ENCODE results near the gene CDKAL1.

CDKAL1 gene

DNA sequence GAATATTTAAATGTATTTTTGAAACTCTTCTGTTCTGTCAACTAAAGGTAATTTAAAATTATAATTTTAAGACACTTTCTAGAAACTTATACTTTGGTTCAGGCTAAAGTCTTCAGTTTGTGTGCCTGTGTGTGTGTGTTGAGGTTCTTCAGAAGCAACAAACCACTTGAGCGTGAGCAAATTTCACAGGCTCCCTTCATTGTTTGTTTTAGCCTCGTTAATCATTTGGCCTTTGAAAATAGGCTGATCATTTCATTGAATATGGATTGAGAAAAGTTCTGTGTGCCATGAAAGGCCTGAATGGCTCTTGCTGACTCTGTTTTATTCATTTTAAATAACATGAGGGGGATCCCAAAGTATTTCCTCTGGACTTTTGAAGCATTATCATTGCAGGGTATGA lies 420.1 kb downstream of the CDKAL1 start:
- Histone ChIP-seq H3K9me3 (ENCODE audit: control insufficient read depth in 1 of 2, low read length in 2 of 2) (no peaks in the 10 kb centered on the region), H3K4me1 (ENCODE audit: control insufficient read depth in 1 of 2, insufficient read depth in 2 of 2, low read length in 2 of 2) (no peaks in the 10 kb centered on the region), H3K27me3 (ENCODE audit: low read depth, low read length) (no peaks in the 10 kb centered on the region), H3K36me3 (ENCODE audit: control insufficient read depth in 1 of 2, insufficient read depth in 2 of 2, low read length in 2 of 2) (peaks cover 0 to 4% of the 10 kb centered on the region in 2 donors), H3K4me3 (ENCODE audit: low read depth in 1 of 2, low read length in 2 of 2) (no peak overlapping the region), H3K27ac (ENCODE audit: low read length) (no peak overlapping the region)

GRCh38 chr6:20955131-20955530 lies 420.9 kb downstream of the CDKAL1 start:
- Histone ChIP-seq H3K9me3 (ENCODE audit: control insufficient read depth in 1 of 2, low read length in 2 of 2) (no peaks in the 10 kb centered on the region), H3K36me3 (ENCODE audit: control insufficient read depth in 1 of 2, insufficient read depth in 2 of 2, low read length in 2 of 2) (peaks cover 0 to 4% of the 10 kb centered on the region in 2 donors)

DNA sequence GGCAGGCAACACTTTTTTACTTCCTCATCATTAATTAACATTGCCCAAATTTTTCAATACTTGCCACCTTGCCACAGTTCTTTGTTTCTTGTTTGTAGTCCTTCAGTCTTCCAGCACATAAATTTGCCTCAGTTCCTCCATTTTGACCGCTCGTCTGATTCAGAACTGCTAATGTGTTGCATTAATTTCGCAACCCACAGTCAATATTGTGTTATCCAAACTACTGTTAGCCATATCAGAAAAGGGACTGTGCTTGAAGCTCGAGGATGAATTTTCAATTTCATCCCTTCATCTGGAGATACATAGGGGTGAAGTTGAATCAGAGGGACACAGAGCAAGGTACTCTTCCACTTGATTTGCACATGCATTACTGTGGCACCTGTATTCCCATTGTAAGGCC lies 421.5 kb downstream of the CDKAL1 start:
- Histone ChIP-seq H3K27ac (ENCODE audit: low read length) (no peak overlapping the region), H3K4me1 (ENCODE audit: control insufficient read depth in 1 of 2, insufficient read depth in 2 of 2, low read length in 2 of 2) (no peaks in the 10 kb centered on the region), H3K27me3 (ENCODE audit: low read depth, low read length) (no peaks in the 10 kb centered on the region), H3K4me3 (ENCODE audit: low read depth in 1 of 2, low read length in 2 of 2) (no peak overlapping the region), H3K9me3 (ENCODE audit: control insufficient read depth in 1 of 2, low read length in 2 of 2) (no peaks in the 10 kb centered on the region), H3K36me3 (ENCODE audit: control insufficient read depth in 1 of 2, insufficient read depth in 2 of 2, low read length in 2 of 2) (peaks cover 0 to 4% of the 10 kb centered on the region in 2 donors)

More at GRCh38 chr6:20955131-20955530, 420.9 kb downstream of the CDKAL1 start:
- H3K27ac ChIP-seq (ENCODE audit: low read length), result no peak overlapping the region
- H3K4me3 ChIP-seq (ENCODE audit: low read depth in 1 of 2, low read length in 2 of 2), result no peak overlapping the region
- H3K27me3 ChIP-seq (ENCODE audit: low read depth, low read length), result no peaks in the 10 kb centered on the region
- no peaks in the 10 kb centered on the region for H3K4me1 ChIP-seq (ENCODE audit: control insufficient read depth in 1 of 2, insufficient read depth in 2 of 2, low read length in 2 of 2)

- Histone ChIP-seq H3K36me3 (ENCODE audit: control insufficient read depth in 1 of 2, insufficient read depth in 2 of 2, low read length in 2 of 2) (peaks cover 0 to 4% of the 10 kb centered on the region in 2 donors), H3K27me3 (ENCODE audit: low read depth, low read length) (no peaks in the 10 kb centered on the region), H3K4me1 (ENCODE audit: control insufficient read depth in 1 of 2, insufficient read depth in 2 of 2, low read length in 2 of 2) (no peaks in the 10 kb centered on the region), H3K4me3 (ENCODE audit: low read depth in 1 of 2, low read length in 2 of 2) (no peak overlapping the region), H3K27ac (ENCODE audit: low read length) (no peak overlapping the region), H3K9me3 (ENCODE audit: control insufficient read depth in 1 of 2, low read length in 2 of 2) (no peaks in the 10 kb centered on the region)
Measured at GRCh38 chr6:20960067-20960466, 425.8 kb downstream of the CDKAL1 start.

DNA sequence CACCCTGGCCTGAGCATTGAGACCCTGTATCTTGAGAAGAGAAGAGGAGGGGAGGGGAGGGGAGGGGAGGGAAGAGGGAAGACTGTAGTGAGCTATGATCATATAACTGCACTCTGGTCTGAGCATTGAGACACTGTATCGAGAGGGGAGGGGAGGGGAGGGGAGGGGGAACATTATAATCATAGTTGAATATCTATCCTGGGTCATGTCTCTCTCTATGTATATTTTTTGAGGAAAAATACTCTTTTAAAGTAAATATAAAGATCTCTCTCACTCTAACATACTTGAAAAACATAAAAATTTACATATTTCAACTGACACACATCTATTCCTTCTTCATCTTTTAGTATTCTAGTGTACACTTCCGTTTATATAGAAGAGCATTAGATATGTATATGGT lies 431.0 kb downstream of the CDKAL1 start:
- Histone ChIP-seq H3K4me3 (ENCODE audit: low read depth in 1 of 2, low read length in 2 of 2) (no peak overlapping the region), H3K36me3 (ENCODE audit: control insufficient read depth in 1 of 2, insufficient read depth in 2 of 2, low read length in 2 of 2) (peaks cover 0 to 5% of the 10 kb centered on the region in 2 donors), H3K27me3 (ENCODE audit: low read depth, low read length) (no peaks in the 10 kb centered on the region), H3K4me1 (ENCODE audit: control insufficient read depth in 1 of 2, insufficient read depth in 2 of 2, low read length in 2 of 2) (no peaks in the 10 kb centered on the region), H3K9me3 (ENCODE audit: control insufficient read depth in 1 of 2, low read length in 2 of 2) (peaks cover 4 to 5% of the 10 kb centered on the region in 2 donors), H3K27ac (ENCODE audit: low read length) (no peak overlapping the region)

- H3K4me3 ChIP-seq (ENCODE audit: low read depth in 1 of 2, low read length in 2 of 2), result no peak overlapping the region
- no peak overlapping the region for H3K27ac ChIP-seq (ENCODE audit: low read length)
- peaks cover 4 to 5% of the 10 kb centered on the region in 2 donors for H3K9me3 ChIP-seq (ENCODE audit: control insufficient read depth in 1 of 2, low read length in 2 of 2)
- H3K36me3 ChIP-seq (ENCODE audit: control insufficient read depth in 1 of 2, insufficient read depth in 2 of 2, low read length in 2 of 2), result peaks cover 0 to 5% of the 10 kb centered on the region in 2 donors
- H3K4me1 ChIP-seq (ENCODE audit: control insufficient read depth in 1 of 2, insufficient read depth in 2 of 2, low read length in 2 of 2), result no peaks in the 10 kb centered on the region
- H3K27me3 ChIP-seq (ENCODE audit: low read depth, low read length), result no peaks in the 10 kb centered on the region
Measured at GRCh38 chr6:20965915-20966314, 431.7 kb downstream of the CDKAL1 start.

DNA sequence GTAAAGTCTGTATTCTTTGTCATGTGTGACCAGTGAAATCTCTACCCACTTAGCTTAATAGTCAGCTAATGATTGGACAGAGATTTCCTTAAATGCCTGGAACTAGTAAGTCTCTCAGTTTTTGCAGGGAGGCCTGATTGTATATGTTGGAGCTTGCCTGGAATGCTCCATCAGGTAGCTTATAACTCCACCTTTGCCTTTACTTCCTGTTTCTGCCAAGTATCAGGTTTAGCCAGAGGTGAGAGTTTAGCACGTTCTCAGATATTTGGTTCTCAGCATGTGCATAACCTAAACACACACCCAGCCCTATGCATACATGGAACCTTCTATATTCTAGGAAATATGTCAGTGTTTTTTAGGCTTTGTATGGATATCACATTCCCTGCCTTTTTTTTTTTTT lies 435.3 kb downstream of the CDKAL1 start:
- Histone ChIP-seq H3K27me3 (ENCODE audit: low read depth, low read length) (no peaks in the 10 kb centered on the region), H3K36me3 (ENCODE audit: control insufficient read depth in 1 of 2, insufficient read depth in 2 of 2, low read length in 2 of 2) (peaks cover 0 to 5% of the 10 kb centered on the region in 2 donors), H3K4me1 (ENCODE audit: control insufficient read depth in 1 of 2, insufficient read depth in 2 of 2, low read length in 2 of 2) (no peaks in the 10 kb centered on the region), H3K27ac (ENCODE audit: low read length) (no peak overlapping the region), H3K9me3 (ENCODE audit: control insufficient read depth in 1 of 2, low read length in 2 of 2) (peaks cover 4 to 5% of the 10 kb centered on the region in 2 donors), H3K4me3 (ENCODE audit: low read depth in 1 of 2, low read length in 2 of 2) (no peak overlapping the region)

GRCh38 chr6:20976391-20976918 lies 442.2 kb downstream of the CDKAL1 start:
- no peaks in the 10 kb centered on the region for H3K9me3 ChIP-seq (ENCODE audit: control insufficient read depth in 1 of 2, low read length in 2 of 2)
- no peak overlapping the region for H3K27ac ChIP-seq (ENCODE audit: low read length)
- no peaks in the 10 kb centered on the region for H3K27me3 ChIP-seq (ENCODE audit: low read depth, low read length)
- no peaks in the 10 kb centered on the region for H3K36me3 ChIP-seq (ENCODE audit: control insufficient read depth in 1 of 2, insufficient read depth in 2 of 2, low read length in 2 of 2)
- H3K4me3 ChIP-seq (ENCODE audit: low read depth in 1 of 2, low read length in 2 of 2), result no peak overlapping the region
- H3K4me1 ChIP-seq (ENCODE audit: control insufficient read depth in 1 of 2, insufficient read depth in 2 of 2, low read length in 2 of 2), result no peaks in the 10 kb centered on the region

- no peaks in the 10 kb centered on the region for H3K36me3 ChIP-seq (ENCODE audit: control insufficient read depth in 1 of 2, insufficient read depth in 2 of 2, low read length in 2 of 2)
- H3K27me3 ChIP-seq (ENCODE audit: low read depth, low read length), result no peaks in the 10 kb centered on the region
- H3K9me3 ChIP-seq (ENCODE audit: control insufficient read depth in 1 of 2, low read length in 2 of 2), result no peaks in the 10 kb centered on the region
- H3K4me3 ChIP-seq (ENCODE audit: low read depth in 1 of 2, low read length in 2 of 2), result no peak overlapping the region
- H3K4me1 ChIP-seq (ENCODE audit: control insufficient read depth in 1 of 2, insufficient read depth in 2 of 2, low read length in 2 of 2), result no peaks in the 10 kb centered on the region
- H3K27ac ChIP-seq (ENCODE audit: low read length), result no peak overlapping the region
Measured at GRCh38 chr6:20978151-20978614, 443.9 kb downstream of the CDKAL1 start.

- H3K27me3 ChIP-seq (ENCODE audit: low read depth, low read length), result no peaks in the 10 kb centered on the region
- peaks cover 1 to 4% of the 10 kb centered on the region in 2 donors for H3K9me3 ChIP-seq (ENCODE audit: control insufficient read depth in 1 of 2, low read length in 2 of 2)
- H3K27ac ChIP-seq (ENCODE audit: low read length), result no peak overlapping the region
- no peak overlapping the region for H3K4me3 ChIP-seq (ENCODE audit: low read depth in 1 of 2, low read length in 2 of 2)
- no peaks in the 10 kb centered on the region for H3K4me1 ChIP-seq (ENCODE audit: control insufficient read depth in 1 of 2, insufficient read depth in 2 of 2, low read length in 2 of 2)
- H3K36me3 ChIP-seq (ENCODE audit: control insufficient read depth in 1 of 2, insufficient read depth in 2 of 2, low read length in 2 of 2), result peaks cover 0 to 1% of the 10 kb centered on the region in 2 donors
Measured at GRCh38 chr6:20979076-20979475, 444.8 kb downstream of the CDKAL1 start.

DNA sequence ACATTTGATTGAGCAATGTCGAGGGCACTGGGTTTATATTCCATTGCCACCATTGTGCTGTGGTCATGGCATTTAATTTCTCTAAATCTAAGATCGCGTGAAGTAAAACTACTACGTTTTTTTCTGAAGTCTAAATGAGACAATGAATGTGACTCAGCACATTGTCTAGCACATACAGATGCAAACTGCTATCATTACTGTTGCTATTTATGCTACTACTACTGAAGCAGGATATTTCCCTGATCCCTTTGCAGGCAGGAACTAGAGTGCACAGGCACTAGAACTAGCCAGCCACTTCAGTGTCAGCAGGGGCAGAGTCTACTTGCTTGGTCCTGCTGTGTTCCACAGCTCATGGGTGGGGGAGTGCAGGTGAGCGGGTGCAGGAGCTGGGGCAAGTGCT lies 449.7 kb downstream of the CDKAL1 start:
- Histone ChIP-seq H3K36me3 (ENCODE audit: control insufficient read depth in 1 of 2, insufficient read depth in 2 of 2, low read length in 2 of 2) (peaks cover 0 to 10% of the 10 kb centered on the region in 2 donors), H3K27me3 (ENCODE audit: low read depth, low read length) (no peaks in the 10 kb centered on the region), H3K4me3 (ENCODE audit: low read depth in 1 of 2, low read length in 2 of 2) (peak overlapping the region in 1 of 2 donors; percentile 16)

DNA sequence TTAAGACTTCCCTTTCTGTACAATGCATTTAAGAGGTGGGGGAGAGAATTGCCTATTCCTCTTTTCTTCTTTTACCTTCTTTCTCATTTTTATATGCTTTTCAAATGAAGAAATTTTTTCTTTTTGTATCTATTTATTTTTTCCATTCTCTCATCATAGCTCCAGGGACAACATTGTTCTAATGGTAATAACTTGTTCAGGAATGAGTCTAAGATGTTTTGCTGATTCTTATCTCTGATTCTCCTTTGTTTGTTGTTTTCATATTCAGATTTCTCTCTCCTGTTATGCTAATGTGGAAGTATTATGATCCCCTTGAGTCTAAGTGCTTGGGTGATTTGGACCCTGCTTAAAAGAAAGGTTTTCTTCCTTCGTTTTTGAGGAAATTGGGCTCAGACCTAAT lies 451.6 kb downstream of the CDKAL1 start:
- Histone ChIP-seq H3K9me3 (ENCODE audit: control insufficient read depth in 1 of 2, low read length in 2 of 2) (peaks cover 7 to 9% of the 10 kb centered on the region in 2 donors), H3K4me3 (ENCODE audit: low read depth in 1 of 2, low read length in 2 of 2) (no peak overlapping the region), H3K36me3 (ENCODE audit: control insufficient read depth in 1 of 2, insufficient read depth in 2 of 2, low read length in 2 of 2) (peaks cover 0 to 10% of the 10 kb centered on the region in 2 donors), H3K4me1 (ENCODE audit: control insufficient read depth in 1 of 2, insufficient read depth in 2 of 2, low read length in 2 of 2) (no peaks in the 10 kb centered on the region), H3K27me3 (ENCODE audit: low read depth, low read length) (no peaks in the 10 kb centered on the region), H3K27ac (ENCODE audit: low read length) (no peak overlapping the region)

More for the DNA sequence above, 449.7 kb downstream of the CDKAL1 start:
- no peak overlapping the region for H3K27ac ChIP-seq (ENCODE audit: low read length)
- no peaks in the 10 kb centered on the region for H3K4me1 ChIP-seq (ENCODE audit: control insufficient read depth in 1 of 2, insufficient read depth in 2 of 2, low read length in 2 of 2)
- peaks cover 7 to 9% of the 10 kb centered on the region in 2 donors for H3K9me3 ChIP-seq (ENCODE audit: control insufficient read depth in 1 of 2, low read length in 2 of 2)
